Muscle layer of colon (tissue), 2 donors: Measurements from ENCODE around the gene LTBP3.

Experiments
- H3K27ac ChIP-seq: one replicate; pipeline ENCODE4 v1.7.0; 2013; ENCODE audit warnings: low read depth, mild to moderate bottlenecking, low read length, moderate library complexity
- H3K27me3 ChIP-seq, 2 donors: one replicate each; pipeline ENCODE4 v1.7.0; 2013; ENCODE audit warnings: low read length in 2 of 2, mild to moderate bottlenecking in 2 of 2; ENCODE audit not compliant: insufficient read depth in 2 of 2, control insufficient read depth in 1 of 2
- H3K36me3 ChIP-seq: one replicate; pipeline ENCODE4 v1.7.0; 2013; ENCODE audit warnings: mild to moderate bottlenecking, low read length; ENCODE audit not compliant: insufficient read depth
- H3K4me1 ChIP-seq: one replicate; pipeline ENCODE4 v1.7.0; 2013; ENCODE audit warnings: mild to moderate bottlenecking, low read length; ENCODE audit not compliant: insufficient read depth
- H3K4me3 ChIP-seq, 2 donors: one replicate each; pipeline ENCODE4 v1.7.0; 2013; ENCODE audit warnings: low read length in 2 of 2, low read depth in 1 of 2, mild to moderate bottlenecking in 1 of 2, moderate library complexity in 1 of 2
- H3K9ac ChIP-seq: one replicate; pipeline ENCODE4 v1.7.0; 2013; ENCODE audit warnings: low read length
- H3K9me3 ChIP-seq: one replicate; pipeline ENCODE4 v1.7.0; 2013; ENCODE audit warnings: mild to moderate bottlenecking, low read length
- donor health status: abdominal sarcoma.
- donor health status: Adenocarcinoma of cecum.

Gene LTBP3

GRCh38 chr11:65545853-65546216 lies 12.3 kb downstream of the LTBP3 start:
- H3K9ac ChIP-seq = no peak overlapping the region
- H3K9me3 ChIP-seq = no peaks in the 10 kb centered on the region
- H3K27me3 ChIP-seq = no peaks in the 10 kb centered on the region
- H3K4me3 ChIP-seq = no peak overlapping the region
- peaks cover 13% of the 10 kb centered on the region for H3K4me1 ChIP-seq
- H3K27ac ChIP-seq = no peak overlapping the region
- peaks cover 46% of the 10 kb centered on the region for H3K36me3 ChIP-seq

DNA sequence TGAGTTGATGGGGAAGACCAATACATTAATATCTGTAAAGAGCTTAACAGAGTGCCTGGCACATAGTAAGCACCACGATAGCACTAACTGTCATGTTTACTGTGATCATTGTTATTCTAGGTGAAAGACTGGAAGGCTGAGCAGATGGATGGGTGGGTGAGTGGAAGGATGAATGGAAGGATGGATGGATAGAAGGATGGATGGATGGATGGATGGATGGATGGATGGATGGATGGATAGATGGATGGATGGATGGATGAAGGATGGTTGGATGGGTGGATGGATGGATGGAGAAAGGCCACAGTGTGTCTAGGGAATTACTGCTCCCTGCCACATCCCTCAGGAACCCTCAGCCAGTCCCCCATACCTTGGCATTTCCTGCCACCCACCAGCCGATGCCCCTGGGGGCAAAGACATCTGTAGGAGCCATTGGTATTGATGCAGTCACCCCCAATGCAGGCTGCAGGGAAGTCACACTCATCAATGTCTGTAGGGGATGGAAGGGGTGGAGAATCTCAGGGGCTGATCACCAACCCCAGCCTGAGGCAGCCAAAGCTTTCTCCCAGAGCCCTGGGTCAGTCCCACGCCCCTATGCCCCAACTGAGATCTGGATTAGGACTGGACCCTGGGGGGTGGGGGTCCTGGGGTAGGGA lies 15.3 kb downstream of the LTBP3 start:
- Histone ChIP-seq H3K36me3 (peaks cover 29% of the 10 kb centered on the region), H3K27ac (no peak overlapping the region), H3K4me1 (peaks cover 19% of the 10 kb centered on the region), H3K9me3 (no peaks in the 10 kb centered on the region), H3K9ac (no peak overlapping the region), H3K4me3 (no peak overlapping the region), H3K27me3 (no peaks in the 10 kb centered on the region)

GRCh38 chr11:65541093-65541982 lies 16.8 kb downstream of the LTBP3 start:
- peaks cover 29% of the 10 kb centered on the region for H3K36me3 ChIP-seq
- no peaks in the 10 kb centered on the region for H3K27me3 ChIP-seq
- H3K27ac ChIP-seq = peak overlapping the region; percentile 93
- peaks cover 19% of the 10 kb centered on the region for H3K4me1 ChIP-seq
- H3K4me3 ChIP-seq = peak overlapping the region; percentile 59 to 74
- peak overlapping the region; percentile 71 for H3K9ac ChIP-seq
- no peaks in the 10 kb centered on the region for H3K9me3 ChIP-seq

DNA sequence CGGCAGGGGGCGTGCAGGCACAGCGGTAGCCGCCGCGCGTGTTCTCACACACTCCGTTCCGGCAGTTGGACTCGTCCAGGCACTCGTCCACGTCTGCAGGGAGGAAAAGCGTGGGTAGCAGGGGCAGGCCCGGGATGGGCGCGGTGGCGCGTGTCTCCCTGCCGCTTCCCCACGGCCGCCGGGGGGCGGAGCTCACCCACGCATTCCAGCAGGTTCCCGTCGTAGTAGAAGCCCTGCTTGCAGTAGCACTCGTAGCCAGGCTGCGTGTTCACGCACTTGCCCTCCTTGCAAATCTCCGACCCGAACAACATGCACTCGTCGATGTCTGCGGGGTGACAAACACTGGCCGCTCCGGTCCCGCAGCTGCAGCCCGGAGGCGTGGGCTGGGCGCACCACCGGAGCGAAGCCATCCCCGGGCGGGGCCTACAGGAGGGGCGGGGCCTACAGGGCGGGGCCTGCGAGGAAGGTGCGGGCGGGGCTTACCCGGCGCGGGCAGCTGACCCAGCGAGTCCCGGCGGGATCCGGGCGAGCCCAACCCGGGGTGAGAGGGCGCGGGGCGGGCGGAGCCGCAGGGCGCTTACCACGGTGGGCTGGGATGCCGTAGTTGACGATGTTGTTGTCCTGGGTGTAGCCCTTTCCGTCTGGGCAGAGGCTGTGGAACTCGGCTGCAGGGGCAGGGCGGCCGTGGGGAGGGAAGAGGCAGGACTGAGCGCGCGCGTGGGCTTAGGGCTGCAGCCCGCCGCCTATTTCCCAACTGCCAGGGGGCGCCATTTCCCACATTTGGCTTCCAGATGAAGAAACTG lies 17.7 kb downstream of the LTBP3 start:
- Histone ChIP-seq H3K4me3 (peak overlapping the region; percentile 59 to 74), H3K4me1 (peaks cover 19% of the 10 kb centered on the region), H3K9ac (peak overlapping the region; percentile 71), H3K27me3 (no peaks in the 10 kb centered on the region), H3K36me3 (peaks cover 25% of the 10 kb centered on the region), H3K9me3 (no peaks in the 10 kb centered on the region), H3K27ac (peak overlapping the region; percentile 93)

DNA sequence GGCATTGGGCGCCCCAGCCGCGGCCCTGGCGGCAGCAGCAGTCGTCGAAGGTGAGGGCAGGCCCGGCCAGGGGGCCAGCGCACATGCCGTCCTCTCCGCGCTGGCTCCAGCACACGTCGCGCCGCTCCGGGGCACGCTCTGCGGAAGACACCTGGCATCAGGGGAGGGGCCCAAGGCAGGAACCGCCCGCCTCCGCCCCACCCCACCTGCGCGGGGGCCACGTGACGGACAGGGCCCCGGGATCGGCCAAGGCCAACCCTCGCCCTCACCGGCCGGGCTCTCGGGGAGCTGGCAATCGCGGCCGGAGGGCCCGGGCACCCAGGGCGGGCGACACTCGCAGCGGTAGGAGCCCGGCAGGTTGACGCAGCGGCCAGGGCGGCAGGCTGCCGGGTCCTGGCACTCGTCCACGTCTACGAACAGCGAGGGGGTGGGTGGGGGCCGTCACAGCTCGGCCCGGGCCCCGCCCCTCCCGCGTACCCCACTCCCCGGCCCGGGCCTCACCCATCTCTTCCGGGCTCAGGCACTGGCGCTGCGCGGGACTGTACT lies 18.3 kb downstream of the LTBP3 start:
- Histone ChIP-seq H3K9me3 (no peaks in the 10 kb centered on the region), H3K27me3 (no peaks in the 10 kb centered on the region), H3K4me1 (peaks cover 19% of the 10 kb centered on the region), H3K9ac (no peak overlapping the region), H3K4me3 (peak overlapping the region; percentile 59 to 74), H3K27ac (peak overlapping the region; percentile 93), H3K36me3 (peaks cover 26% of the 10 kb centered on the region)

GRCh38 chr11:65538915-65539743 lies 19.0 kb downstream of the LTBP3 start:
- Histone ChIP-seq H3K9ac (no peak overlapping the region), H3K9me3 (no peaks in the 10 kb centered on the region), H3K4me1 (peaks cover 19% of the 10 kb centered on the region), H3K27me3 (no peaks in the 10 kb centered on the region), H3K36me3 (peaks cover 23% of the 10 kb centered on the region), H3K27ac (no peak overlapping the region), H3K4me3 (peak overlapping the region in 1 of 2 donors; percentile 59)

- no peak overlapping the region for H3K27ac ChIP-seq
- H3K36me3 ChIP-seq = peaks cover 21% of the 10 kb centered on the region
- H3K4me1 ChIP-seq = peaks cover 19% of the 10 kb centered on the region
- H3K4me3 ChIP-seq = no peak overlapping the region
- no peaks in the 10 kb centered on the region for H3K9me3 ChIP-seq
- H3K9ac ChIP-seq = no peak overlapping the region
- no peaks in the 10 kb centered on the region for H3K27me3 ChIP-seq
These were observed 19.8 kb downstream of the LTBP3 start for GRCh38 chr11:65538232-65538914.

DNA sequence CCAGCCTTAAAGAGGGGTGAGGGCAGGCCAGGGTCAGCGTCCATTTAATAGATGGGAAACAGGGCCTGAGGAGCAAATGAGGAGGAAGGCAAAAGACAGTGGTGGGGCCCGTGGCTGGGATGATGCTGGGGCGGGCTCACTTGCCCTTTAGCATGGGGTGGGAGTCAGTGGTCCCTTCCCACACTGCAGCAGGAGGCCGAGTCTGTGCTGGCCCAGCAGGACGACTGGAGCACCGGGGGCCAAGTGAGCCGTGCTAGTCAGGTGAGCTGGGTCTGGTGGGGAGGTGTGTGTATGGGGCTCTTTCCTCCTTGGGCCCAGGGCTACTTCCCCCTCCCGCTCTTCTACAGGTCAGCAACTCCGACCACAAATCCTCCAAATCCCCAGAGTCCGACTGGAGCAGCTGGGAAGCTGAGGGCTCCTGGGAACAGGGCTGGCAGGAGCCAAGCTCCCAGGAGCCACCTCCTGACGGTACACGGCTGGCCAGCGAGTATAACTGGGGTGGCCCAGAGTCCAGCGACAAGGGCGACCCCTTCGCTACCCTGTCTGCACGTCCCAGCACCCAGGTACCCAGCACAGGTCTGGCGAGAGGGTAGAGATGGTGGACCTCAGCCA lies 20.4 kb downstream of the LTBP3 start:
- peaks cover 19% of the 10 kb centered on the region for H3K4me1 ChIP-seq
- H3K9ac ChIP-seq = no peak overlapping the region
- H3K4me3 ChIP-seq = no peak overlapping the region
- no peak overlapping the region for H3K27ac ChIP-seq
- H3K27me3 ChIP-seq = no peaks in the 10 kb centered on the region
- H3K36me3 ChIP-seq = peaks cover 19% of the 10 kb centered on the region
- H3K9me3 ChIP-seq = no peaks in the 10 kb centered on the region

- peaks cover 21% of the 10 kb centered on the region for H3K36me3 ChIP-seq
- H3K27me3 ChIP-seq = no peaks in the 10 kb centered on the region
- H3K27ac ChIP-seq = no peak overlapping the region
- no peak overlapping the region for H3K9ac ChIP-seq
- no peak overlapping the region for H3K4me3 ChIP-seq
- no peaks in the 10 kb centered on the region for H3K9me3 ChIP-seq
- H3K4me1 ChIP-seq = peaks cover 19% of the 10 kb centered on the region
These were observed 20.9 kb downstream of the LTBP3 start for GRCh38 chr11:65537296-65537597.
